Iris pigment epithelial cell (primary cell): ENCODE results near the gene VSIR.

Experiments used
- DNase-seq: peaks from one replicate; pipeline ENCODE4 v3.0.0-alpha.2; 2011; ENCODE audit warnings: low read depth

Gene VSIR

GRCh38 chr10:71782221-71782916, 9.0 kb upstream of the VSIR start:
- DNase-seq = no peak

- DNase-seq = no peak
Observed at GRCh38 chr10:71780719-71781118, 7.4 kb upstream of the VSIR start.

- no peak for DNase-seq
Observed at GRCh38 chr10:71780156-71780555, 6.8 kb upstream of the VSIR start.

GRCh38 chr10:71779641-71780040, 6.3 kb upstream of the VSIR start:
- DNase-seq = no peak

- DNase-seq = no peak
Observed at GRCh38 chr10:71778071-71778825, 4.9 kb upstream of the VSIR start.

- no peak for DNase-seq
Observed at GRCh38 chr10:71777213-71777985, 4.1 kb upstream of the VSIR start.

GRCh38 chr10:71776481-71776925, 3.2 kb upstream of the VSIR start:
- no peak for DNase-seq

GRCh38 chr10:71774916-71775702, 1.8 kb upstream of the VSIR start:
- DNase-seq = no peak

- no peak for DNase-seq
Observed at GRCh38 chr10:71772832-71773220, 494 bp downstream of the VSIR start.

- DNase-seq = peak; percentile 82
Observed at GRCh38 chr10:71771821-71772617, 1.3 kb downstream of the VSIR start.

GRCh38 chr10:71771204-71771603, 2.1 kb downstream of the VSIR start:
- no peak for DNase-seq

- DNase-seq = peak; percentile 84
Observed at GRCh38 chr10:71770789-71771188, 2.5 kb downstream of the VSIR start.

- DNase-seq = peak; percentile 90
Observed at GRCh38 chr10:71770255-71770654, 3.1 kb downstream of the VSIR start.

GRCh38 chr10:71769279-71769823, 4.0 kb downstream of the VSIR start:
- DNase-seq = peak; percentile 77

- DNase-seq = peak; percentile 79
Observed at GRCh38 chr10:71767420-71768035, 5.8 kb downstream of the VSIR start.

GRCh38 chr10:71766717-71767419, 6.5 kb downstream of the VSIR start:
- peak; percentile 98 for DNase-seq

GRCh38 chr10:71765906-71766716, 7.2 kb downstream of the VSIR start:
- DNase-seq = no peak

- peak; percentile 63 for DNase-seq
Observed at GRCh38 chr10:71765176-71765904, 8.0 kb downstream of the VSIR start.
